ENCODE results near the gene ARHGAP8. TPM values are rescaled to one million over a fixed set of nuclear protein-coding genes. Genes with fewer than 3 reads are reported as not detected.
"Not testable (repeated sequence)": the region's sequence is repeated elsewhere in the genome, so short reads cannot be mapped to it uniquely, and the experiment has no call there.

Gene ARHGAP8
- total RNA-seq, 1 donor from 2014 or later: 0.98 TPM

DNA sequence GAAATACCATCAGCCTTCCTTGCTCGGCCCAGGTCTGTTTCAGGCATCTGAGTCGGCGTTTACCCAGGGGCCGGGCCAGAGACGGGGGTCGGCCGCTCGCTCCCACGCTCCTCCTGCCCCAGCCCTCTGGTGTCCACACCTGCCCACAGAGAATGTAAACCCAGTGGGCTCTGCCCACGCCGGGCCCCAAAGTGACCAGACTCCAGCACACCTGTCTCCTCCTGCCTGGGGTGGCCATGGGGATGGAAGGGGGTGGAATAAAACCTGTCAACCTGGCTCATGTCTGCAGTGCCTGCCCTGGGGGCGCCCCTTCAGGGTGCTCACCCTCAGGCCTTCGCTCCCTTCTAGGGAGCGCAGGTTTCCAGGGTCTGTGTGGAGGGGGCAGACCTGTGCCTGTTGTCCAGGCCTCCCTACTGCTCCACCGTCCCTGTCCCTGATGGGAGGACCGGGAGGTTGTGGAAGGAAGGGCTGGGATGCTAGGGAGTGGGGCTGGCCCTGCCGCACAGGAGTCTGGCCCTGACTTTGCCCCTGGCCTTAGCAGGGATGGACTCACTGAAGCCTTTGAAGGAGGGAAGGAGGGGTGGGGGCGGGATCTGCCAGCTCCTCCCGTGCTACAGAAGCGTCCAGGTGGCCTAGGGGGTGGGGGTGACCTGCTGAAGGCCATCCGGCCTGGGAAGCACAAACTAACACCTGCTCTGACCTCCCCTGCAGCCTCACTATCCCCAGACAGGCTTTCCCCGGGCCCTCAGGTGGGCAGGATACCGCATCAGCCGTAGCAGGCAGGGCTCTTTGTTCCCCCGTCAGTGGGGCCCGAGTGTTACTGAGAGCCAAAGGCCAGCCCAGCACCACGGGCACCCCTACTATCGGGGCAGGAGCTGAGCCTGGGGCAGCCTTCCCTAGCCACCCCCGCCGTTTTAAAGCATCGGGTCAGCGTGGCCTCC lies 14.7 kb upstream of the ARHGAP8 start:
- ATAC-seq: peak; percentile 4
- DNase-seq (ENCODE audit: low spot score): no peak

- ATAC-seq (peak; percentile 38), DNase-seq (ENCODE audit: low spot score) (no peak)
These were observed 14.0 kb upstream of the ARHGAP8 start for GRCh38 chr22:44738347-44738715.

GRCh38 chr22:44739024-44739423 lies 13.4 kb upstream of the ARHGAP8 start:
- no peak for ATAC-seq

DNA sequence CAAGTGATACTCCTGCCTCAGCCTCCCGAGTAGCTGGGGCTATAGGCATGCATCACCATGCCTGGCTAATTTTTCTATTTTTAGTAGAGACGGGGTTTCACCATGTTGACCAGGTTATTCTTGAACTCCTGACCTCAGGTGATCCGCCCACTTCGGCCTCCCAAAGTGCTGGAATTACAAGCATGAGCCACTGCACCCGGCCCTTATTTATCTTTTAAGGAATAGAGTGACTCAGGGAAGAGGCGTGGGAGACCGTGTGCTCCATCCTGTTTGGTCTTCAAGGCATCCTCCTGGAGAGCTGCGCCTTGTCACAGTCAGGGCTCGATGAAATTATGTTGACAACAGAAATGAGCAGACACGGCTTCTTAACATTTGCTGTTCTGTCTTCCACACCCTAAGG lies 12.7 kb upstream of the ARHGAP8 start:
- DNase-seq (ENCODE audit: low spot score); ATAC-seq: not testable (repeated sequence)

More at GRCh38 chr22:44739024-44739423, 13.4 kb upstream of the ARHGAP8 start:
- DNase-seq (ENCODE audit: low spot score): no peak

- DNase-seq (ENCODE audit: low spot score): no peak
These were observed 12.1 kb upstream of the ARHGAP8 start for GRCh38 chr22:44740307-44740706.

GRCh38 chr22:44741929-44742328 lies 10.4 kb upstream of the ARHGAP8 start:
- no peak for DNase-seq (ENCODE audit: low spot score)
- ATAC-seq: no peak

More at GRCh38 chr22:44740307-44740706, 12.1 kb upstream of the ARHGAP8 start:
- ATAC-seq: no peak

GRCh38 chr22:44743247-44743646 lies 9.1 kb upstream of the ARHGAP8 start:
- ATAC-seq (no peak), DNase-seq (ENCODE audit: low spot score) (no peak)

- DNase-seq (ENCODE audit: low spot score) (no peak), ATAC-seq (no peak)
These were observed 8.6 kb upstream of the ARHGAP8 start for GRCh38 chr22:44743804-44744211.

DNA sequence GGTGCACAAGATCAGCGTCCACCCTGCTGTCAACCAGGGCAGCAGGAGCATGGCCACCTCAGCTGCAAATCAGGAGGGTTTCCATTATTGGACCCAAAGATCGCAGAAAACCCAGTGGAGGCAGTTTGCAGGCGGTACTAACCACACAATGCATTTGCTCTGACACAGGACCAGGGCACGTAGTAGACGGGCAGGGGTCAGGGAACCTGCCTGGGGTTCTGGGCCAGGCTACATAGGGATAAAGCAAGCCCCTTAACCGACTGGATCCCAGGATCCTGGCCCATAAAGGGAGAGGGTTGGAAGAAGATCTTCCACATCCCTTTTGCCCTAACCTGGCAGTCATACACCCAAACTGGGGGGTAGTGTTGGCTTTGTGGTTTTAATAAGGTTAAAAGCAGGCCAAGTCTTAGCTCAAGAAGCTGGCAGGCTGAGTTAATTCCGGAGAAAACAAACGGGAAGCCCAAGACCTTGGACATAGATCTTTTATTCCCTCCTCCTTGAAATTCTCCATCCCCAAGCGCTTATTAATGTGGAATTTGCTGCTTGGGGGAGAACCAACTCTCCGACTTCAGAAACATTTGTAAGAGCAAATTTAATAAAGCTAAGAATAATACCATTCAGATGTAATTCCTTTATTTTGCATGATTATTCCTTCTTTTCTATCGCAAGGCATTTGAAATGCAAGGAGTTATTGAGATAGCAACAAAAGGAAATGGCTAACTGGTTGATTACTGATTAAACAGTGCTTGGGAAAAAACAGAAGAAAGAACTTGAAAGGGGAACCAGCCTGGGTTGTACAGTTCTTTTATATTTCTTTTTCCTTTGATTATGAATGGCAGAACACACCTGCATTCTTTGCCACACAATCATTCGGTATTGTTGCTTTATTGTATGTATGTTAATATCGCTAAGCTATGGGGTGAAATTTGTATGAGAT lies 6.3 kb upstream of the ARHGAP8 start:
- DNase-seq (ENCODE audit: low spot score) (no peak), ATAC-seq (no peak)

DNA sequence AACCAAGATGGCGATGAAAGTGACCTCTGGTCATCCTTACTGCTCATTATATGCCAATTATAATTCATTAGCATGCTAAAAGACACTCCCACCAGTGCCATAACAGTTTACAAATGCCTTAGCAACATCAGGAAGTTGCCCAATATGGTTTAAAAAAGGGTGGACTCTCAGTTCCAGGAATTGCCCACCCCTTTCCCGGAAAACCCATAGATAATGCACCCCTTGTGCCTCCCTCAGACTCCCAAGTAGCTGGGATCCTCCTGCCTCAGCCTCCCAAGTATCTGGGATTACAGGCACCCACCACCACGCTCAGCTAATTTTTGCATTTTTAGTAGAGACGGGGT lies 4.6 kb upstream of the ARHGAP8 start:
- ATAC-seq; DNase-seq (ENCODE audit: low spot score): not testable (repeated sequence)

GRCh38 chr22:44748524-44748923 lies 3.9 kb upstream of the ARHGAP8 start:
- ATAC-seq (peak; percentile 83), DNase-seq (ENCODE audit: low spot score) (no peak)

GRCh38 chr22:44750481-44750880 lies 1.9 kb upstream of the ARHGAP8 start:
- no peak for ATAC-seq
- DNase-seq (ENCODE audit: low spot score): no peak

GRCh38 chr22:44753189-44754042 lies 1.0 kb downstream of the ARHGAP8 start:
- DNase-seq (ENCODE audit: low spot score): no peak
- peak; percentile 19 for ATAC-seq

GRCh38 chr22:44754998-44755397 lies 2.6 kb downstream of the ARHGAP8 start:
- no peak for DNase-seq (ENCODE audit: low spot score)

GRCh38 chr22:44755417-44755816 lies 3.0 kb downstream of the ARHGAP8 start:
- no peak for DNase-seq (ENCODE audit: low spot score)
- no peak for ATAC-seq

More at GRCh38 chr22:44754998-44755397, 2.6 kb downstream of the ARHGAP8 start:
- ATAC-seq: no peak

- DNase-seq (ENCODE audit: low spot score) (no peak), ATAC-seq (no peak)
These were observed 3.6 kb downstream of the ARHGAP8 start for GRCh38 chr22:44755956-44756361.

DNA sequence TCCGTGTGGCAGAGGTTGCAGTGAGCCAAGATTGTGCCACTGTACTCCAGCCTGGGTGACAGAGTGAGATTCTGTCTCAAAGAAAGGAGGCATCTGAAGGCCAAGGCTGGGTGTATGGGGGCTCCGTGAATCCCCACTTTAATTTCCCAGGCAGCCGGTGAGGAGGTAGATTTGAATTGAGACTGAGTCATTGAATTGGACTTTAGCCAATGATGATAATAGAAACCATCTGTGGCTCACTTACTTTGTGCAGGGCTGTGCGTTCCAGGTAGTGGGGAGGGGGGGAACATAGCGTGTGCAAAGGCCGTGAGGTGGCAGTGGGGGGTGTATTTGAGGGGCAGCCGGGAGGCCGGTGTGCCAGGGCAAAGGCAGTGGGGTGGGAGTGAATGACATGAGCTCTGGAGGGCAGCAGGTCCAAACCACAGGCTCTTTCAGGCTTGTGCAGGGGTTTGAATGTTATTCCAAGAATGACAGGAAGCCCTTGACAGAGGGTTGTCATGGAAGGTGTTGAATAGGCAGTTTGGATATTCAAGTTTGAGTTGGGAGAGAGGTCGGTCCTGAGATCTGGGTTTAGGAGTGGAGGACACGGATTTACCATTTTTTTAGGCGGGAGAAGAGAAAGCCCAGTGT lies 6.1 kb downstream of the ARHGAP8 start:
- ATAC-seq (no peak), DNase-seq (ENCODE audit: low spot score) (no peak)

DNA sequence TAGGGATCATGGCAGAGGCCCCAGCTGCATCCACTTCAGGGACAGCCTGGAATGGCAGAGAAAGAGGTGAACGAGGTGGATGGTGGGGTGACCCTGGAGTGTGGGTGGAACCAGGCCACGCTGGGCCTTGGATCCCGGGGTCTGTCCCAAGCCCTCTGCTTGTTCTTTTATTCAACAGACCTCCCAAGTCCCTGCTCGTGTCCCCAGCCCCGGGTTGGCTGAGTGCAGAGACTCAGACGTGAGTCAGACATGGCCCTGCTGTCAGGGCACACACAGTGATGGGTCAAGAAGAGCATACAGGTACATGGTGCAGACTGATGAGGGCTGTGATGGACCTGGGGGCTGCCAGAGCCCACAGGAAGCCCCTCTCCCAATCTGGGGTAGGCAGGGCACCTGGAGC lies 6.6 kb downstream of the ARHGAP8 start:
- ATAC-seq (no peak), DNase-seq (ENCODE audit: low spot score) (no peak)

GRCh38 chr22:44759430-44760310 lies 7.3 kb downstream of the ARHGAP8 start:
- no peak for ATAC-seq
- no peak for DNase-seq (ENCODE audit: low spot score)

All from left lobe of liver (tissue), 2 donors.